GM12864 (cell line): Measurements from ENCODE around the gene RUNX2.

Experiments
- DNase-seq: peaks from one replicate; pipeline ENCODE4 v3.0.0-alpha.2; 2011; ENCODE audit warnings: low read depth
- H3K4me3 ChIP-seq: 2 replicates; pipeline ENCODE4 v1.5.1; 2011; ENCODE audit warnings: mild to moderate bottlenecking, low read depth, low read length, control low read depth
- TF ChIP-seq, protein P1 (sequence below): IDR thresholded peaks from 2 replicates; pipeline ENCODE4 v1.5.1; 2011; ENCODE audit warnings: low read depth, mild to moderate bottlenecking, moderate library complexity, low read length, control low read depth, inconsistent platforms; ENCODE audit errors: missing control alignments

RUNX2 gene

DNA sequence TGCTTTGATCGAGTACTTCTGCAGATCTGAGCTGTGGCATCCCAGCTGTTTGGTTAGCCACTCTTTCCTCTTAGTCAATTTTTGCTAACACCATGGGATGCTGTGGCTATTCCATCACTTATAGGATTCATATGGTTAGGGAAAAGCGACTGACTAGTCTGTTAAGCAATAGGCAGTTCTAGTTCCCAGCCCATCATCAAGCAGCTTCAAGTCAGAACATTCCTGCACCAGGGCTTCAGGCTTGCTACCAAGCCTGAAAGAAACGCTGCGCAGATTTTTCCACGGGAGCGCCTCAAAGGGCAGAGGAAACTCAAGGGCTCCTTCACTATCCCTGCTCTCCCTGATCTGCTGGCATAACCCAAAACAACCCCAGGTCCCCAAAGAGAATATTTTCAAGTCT, 209.4 kb downstream of the RUNX2 start:
- TF ChIP-seq, protein P1, sequence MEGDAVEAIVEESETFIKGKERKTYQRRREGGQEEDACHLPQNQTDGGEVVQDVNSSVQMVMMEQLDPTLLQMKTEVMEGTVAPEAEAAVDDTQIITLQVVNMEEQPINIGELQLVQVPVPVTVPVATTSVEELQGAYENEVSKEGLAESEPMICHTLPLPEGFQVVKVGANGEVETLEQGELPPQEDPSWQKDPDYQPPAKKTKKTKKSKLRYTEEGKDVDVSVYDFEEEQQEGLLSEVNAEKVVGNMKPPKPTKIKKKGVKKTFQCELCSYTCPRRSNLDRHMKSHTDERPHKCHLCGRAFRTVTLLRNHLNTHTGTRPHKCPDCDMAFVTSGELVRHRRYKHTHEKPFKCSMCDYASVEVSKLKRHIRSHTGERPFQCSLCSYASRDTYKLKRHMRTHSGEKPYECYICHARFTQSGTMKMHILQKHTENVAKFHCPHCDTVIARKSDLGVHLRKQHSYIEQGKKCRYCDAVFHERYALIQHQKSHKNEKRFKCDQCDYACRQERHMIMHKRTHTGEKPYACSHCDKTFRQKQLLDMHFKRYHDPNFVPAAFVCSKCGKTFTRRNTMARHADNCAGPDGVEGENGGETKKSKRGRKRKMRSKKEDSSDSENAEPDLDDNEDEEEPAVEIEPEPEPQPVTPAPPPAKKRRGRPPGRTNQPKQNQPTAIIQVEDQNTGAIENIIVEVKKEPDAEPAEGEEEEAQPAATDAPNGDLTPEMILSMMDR: no peak
- H3K4me3 ChIP-seq: no peak overlapping the region
- DNase-seq: no peak

- TF ChIP-seq, protein P1: no peak
- DNase-seq: no peak
- H3K4me3 ChIP-seq: no peak overlapping the region
Observed at GRCh38 chr6:45538641-45539547, 210.8 kb downstream of the RUNX2 start.

- H3K4me3 ChIP-seq: no peak overlapping the region
- TF ChIP-seq, protein P1: no peak
- DNase-seq: no peak
Observed at GRCh38 chr6:45540375-45540920, 212.3 kb downstream of the RUNX2 start.

- no peak for DNase-seq
- H3K4me3 ChIP-seq: no peak overlapping the region
- TF ChIP-seq, protein P1: no peak
Observed at GRCh38 chr6:45541934-45542333, 213.8 kb downstream of the RUNX2 start.

- TF ChIP-seq, protein P1: no peak
- DNase-seq: no peak
- no peak overlapping the region for H3K4me3 ChIP-seq
Observed at GRCh38 chr6:45543298-45544235, 215.4 kb downstream of the RUNX2 start.

DNA sequence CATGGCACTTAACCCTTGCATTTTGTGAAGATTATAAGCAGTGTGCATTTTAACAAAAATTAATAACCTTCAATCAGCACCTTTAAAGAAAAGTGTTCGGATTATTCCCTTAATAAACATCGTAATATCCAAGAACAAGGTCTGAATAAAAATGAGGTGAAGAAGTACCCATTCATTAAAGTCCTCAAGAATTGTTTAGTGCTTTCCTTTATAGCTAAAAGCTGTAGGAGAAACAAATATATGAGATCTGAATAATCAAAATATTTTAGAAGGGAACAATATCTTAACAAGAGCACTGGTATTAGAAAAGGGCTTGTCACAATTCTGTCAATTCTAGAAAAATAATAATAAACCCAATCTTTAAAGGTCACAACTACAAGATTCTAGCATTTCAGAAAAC, 217.3 kb downstream of the RUNX2 start:
- no peak for DNase-seq
- TF ChIP-seq, protein P1: no peak
- H3K4me3 ChIP-seq: no peak overlapping the region
